Esophagus squamous epithelium (tissue), 5 donors: Measurements from ENCODE around the gene FFAR3. TPM values are rescaled to one million over a fixed set of nuclear protein-coding genes. Genes with fewer than 3 reads are reported as not detected.

ENCODE experiments used
- DNase-seq: peaks from one replicate; lab custom pipeline; 2025; lab: John Stamatoyannopoulos, UW
- H3K27ac ChIP-seq, 4 donors: fragments of 200-600 bp; sonication (generic); one replicate each; pipeline ENCODE4 v1.5.1; 2016 to 2019; ENCODE audit warnings: mild to moderate bottlenecking in 1 of 4
- H3K27me3 ChIP-seq, 4 donors: fragments of 200-600 bp; sonication (generic); 1 replicate in 3 of 4; 2 replicates in 1 of 4; pipeline versions ENCODE4 v1.5.1 to v1.6.0; 2017 to 2021; ENCODE audit warnings: antibody characterized with exemption in 1 of 4
- H3K36me3 ChIP-seq, 3 donors: fragments of 200-600 bp; sonication (generic); one replicate each; pipeline ENCODE4 v1.5.1; 2016 to 2019
- H3K4me1 ChIP-seq, 3 donors: fragments of 200-600 bp; sonication (generic); one replicate each; pipeline ENCODE4 v1.5.1; 2017 to 2019
- H3K4me3 ChIP-seq, 4 donors: fragments of 200-600 bp; sonication (generic); 1 replicate in 3 of 4; 2 replicates in 1 of 4; pipeline ENCODE4 v1.5.1; 2016 to 2019; ENCODE audit warnings: mild to moderate bottlenecking in 2 of 4, moderate library complexity in 1 of 4
- H3K9me3 ChIP-seq, 3 donors: fragments of 200-600 bp; sonication (generic); one replicate each; pipeline ENCODE4 v1.5.1; 2016 to 2019
- CTCF ChIP-seq, 6 experiments: fragments of 450-650 bp in 4 of 6; fragments of 200-600 bp in 2 of 6; sonication (generic) in 2 of 6; IDR thresholded peaks; one replicate each; pipeline ENCODE4 v1.5.1; 2016 to 2019; ENCODE audit warnings: antibody characterized with exemption in 6 of 6, mild to moderate bottlenecking in 4 of 6, moderate library complexity in 4 of 6
- POLR2A ChIP-seq, 4 donors: fragments of 450-650 bp; IDR thresholded peaks; one replicate each; pipeline ENCODE4 v1.6.1; 2017; ENCODE audit warnings: antibody characterized with exemption in 4 of 4, mild to moderate bottlenecking in 4 of 4, moderate library complexity in 3 of 4
- WGBS, 2 donors: methylation state at CpG; one replicate each; pipeline ENCODE4 v1.1.5; 2018; 5-methylcytosine and 5-hydroxymethylcytosine counted together
- intact Hi-C: fragments of 100-400 bp; cut with DNase I; formaldehyde crosslinking; loops from one replicate; pipeline ENCODE4 v1.15.0; 2022
- total RNA-seq, 4 donors: library from RNA; depleted of rRNA; stranded (reverse); fragments of >200 nt; gene quantifications; one replicate each; pipeline ENCODE4 v1.1.0, GENCODE V29; 2016
- donor health status: DM: yes; HTN: yes; CAD: no.

Gene FFAR3
- total RNA-seq, 4 donors from 2014 or later, result not detected

DNA sequence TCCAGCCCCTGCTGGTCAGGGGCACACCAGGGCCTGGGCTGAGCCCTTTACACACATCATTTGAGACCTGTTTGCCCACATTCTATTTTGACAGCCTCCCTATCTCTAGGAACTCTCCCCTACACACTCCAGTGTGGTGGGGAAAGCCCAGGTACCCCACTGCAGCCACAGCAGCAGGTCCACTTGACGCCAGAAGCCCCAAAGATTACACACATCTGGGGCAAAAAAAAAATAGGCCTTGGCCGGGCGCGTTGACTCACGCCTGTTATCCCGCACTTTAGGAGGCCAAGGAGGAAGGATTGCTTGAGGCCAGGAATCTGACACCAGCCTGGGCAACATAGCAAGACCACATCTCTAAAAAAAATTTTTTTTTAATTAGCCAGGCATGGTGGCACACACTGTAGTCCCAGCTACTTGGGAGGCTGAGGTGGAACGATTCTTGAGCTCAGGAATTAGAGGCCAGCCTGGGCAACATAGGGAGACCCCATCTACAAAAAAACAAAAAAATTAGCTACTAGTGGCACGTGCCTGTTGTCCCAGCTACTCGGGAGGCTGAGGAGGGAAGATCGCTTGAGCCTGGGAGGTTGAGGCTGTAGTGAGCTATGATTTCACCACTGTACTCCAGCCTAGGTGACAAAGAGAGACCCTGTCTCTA, 47.3 kb upstream of the FFAR3 start:
- no peak for DNase-seq
- H3K27ac ChIP-seq, result no peak overlapping the region
- WGBS, 2 donors, result 79 to 84% methylated on average over 10 of the region's 10 CpGs
- intact Hi-C loops, result no loop called here
- no peak overlapping the region for H3K4me3 ChIP-seq
- TF ChIP-seq CTCF (IDR thresholded peaks at IDR 0.05), result no peak
- TF ChIP-seq POLR2A (IDR thresholded peaks at IDR 0.05), result no peak
- H3K9me3 ChIP-seq, result no peaks in the 10 kb centered on the region
- H3K36me3 ChIP-seq, result no peaks in the 10 kb centered on the region
- peaks cover 0 to 47% (median 0%) of the 10 kb centered on the region in 4 donors for H3K27me3 ChIP-seq
- no peaks in the 10 kb centered on the region for H3K4me1 ChIP-seq

- Histone ChIP-seq H3K9me3 (no peaks in the 10 kb centered on the region), H3K27ac (no peak overlapping the region), H3K27me3 (peaks cover 0 to 47% (median 0%) of the 10 kb centered on the region in 4 donors), H3K4me3 (no peak overlapping the region), H3K36me3 (no peaks in the 10 kb centered on the region), H3K4me1 (no peaks in the 10 kb centered on the region)
- DNase-seq, result no peak
- intact Hi-C loops, result no loop called here
- 81 to 87% methylated on average over 7 to 11 of the region's 21 CpGs for WGBS, 2 donors
- TF ChIP-seq CTCF (IDR thresholded peaks at IDR 0.05), result no peak
- no peak for TF ChIP-seq POLR2A (IDR thresholded peaks at IDR 0.05)
Observed at GRCh38 chr19:35311901-35312665, 46.2 kb upstream of the FFAR3 start.

- peaks cover 0 to 3% (median 0%) of the 10 kb centered on the region in 3 donors for H3K4me1 ChIP-seq
- no peak for TF ChIP-seq CTCF (IDR thresholded peaks at IDR 0.05)
- no peak for TF ChIP-seq POLR2A (IDR thresholded peaks at IDR 0.05)
- 44 to 46% methylated on average over 6 of the region's 7 CpGs for WGBS, 2 donors
- no peaks in the 10 kb centered on the region for H3K9me3 ChIP-seq
- intact Hi-C loops, result no loop called here
- H3K36me3 ChIP-seq, result no peaks in the 10 kb centered on the region
- no peak for DNase-seq
- peaks cover 0 to 41% (median 0%) of the 10 kb centered on the region in 4 donors for H3K27me3 ChIP-seq
- H3K4me3 ChIP-seq, result no peak overlapping the region
- H3K27ac ChIP-seq, result no peak overlapping the region
Observed at GRCh38 chr19:35313587-35313986, 44.7 kb upstream of the FFAR3 start.

DNA sequence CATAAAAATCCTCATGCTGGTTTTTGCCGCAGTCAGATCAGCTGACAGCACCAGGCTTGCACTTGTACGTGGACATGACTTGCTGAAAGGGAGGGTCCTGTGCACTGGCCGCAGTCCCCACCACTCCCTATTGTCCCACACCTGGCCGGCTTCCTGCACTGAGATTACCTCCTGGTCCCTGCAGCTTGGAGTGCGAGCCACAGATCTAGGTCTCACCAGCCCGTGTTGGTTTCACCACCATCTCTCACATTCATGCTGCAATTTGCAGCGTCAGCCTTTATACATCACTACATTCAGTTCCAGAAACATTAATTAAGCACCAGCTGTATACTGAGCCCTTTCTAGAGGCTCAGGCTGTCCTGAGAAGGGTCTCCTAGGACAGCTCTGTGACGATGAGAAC, 44.2 kb upstream of the FFAR3 start:
- Histone ChIP-seq H3K27ac (no peak overlapping the region), H3K36me3 (no peaks in the 10 kb centered on the region), H3K9me3 (no peaks in the 10 kb centered on the region), H3K27me3 (peaks cover 0 to 41% (median 0%) of the 10 kb centered on the region in 4 donors), H3K4me3 (no peak overlapping the region), H3K4me1 (peaks cover 0 to 7% (median 0%) of the 10 kb centered on the region in 3 donors)
- TF ChIP-seq CTCF (IDR thresholded peaks at IDR 0.05), result no peak
- TF ChIP-seq POLR2A (IDR thresholded peaks at IDR 0.05), result no peak
- no peak for DNase-seq
- intact Hi-C loops, result no loop called here
- 66 to 90% methylated on average over 5 to 7 of the region's 8 CpGs for WGBS, 2 donors

DNA sequence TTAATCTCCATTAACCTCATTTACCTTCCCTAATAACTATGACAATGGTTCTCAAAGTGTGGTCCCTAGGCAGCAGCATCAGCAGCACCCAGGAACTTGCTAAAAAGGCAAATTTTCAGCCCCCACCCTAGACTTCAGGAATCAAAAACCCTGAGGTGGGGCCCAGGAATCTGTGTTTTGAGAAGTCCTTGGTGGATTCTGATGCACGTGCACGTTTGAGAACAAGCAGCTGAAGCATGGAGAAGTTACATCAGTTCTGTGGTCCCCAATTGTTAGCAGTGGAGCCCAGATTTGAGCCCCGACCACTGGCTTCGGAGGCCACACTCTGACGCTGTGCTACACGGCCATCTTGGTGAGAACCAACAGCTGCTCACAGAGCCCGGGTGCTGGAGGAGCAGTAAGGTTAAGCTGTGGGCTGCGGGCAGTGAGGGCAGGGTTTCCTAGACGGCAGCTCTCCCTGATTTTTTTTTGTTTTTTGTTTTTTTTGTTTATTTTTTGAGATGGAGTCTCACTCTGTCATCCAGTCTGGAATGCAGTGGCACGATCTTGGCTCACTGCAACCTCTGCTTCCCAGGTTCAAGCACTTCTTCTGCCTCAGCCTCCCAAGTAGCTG, 43.3 kb upstream of the FFAR3 start:
- Histone ChIP-seq H3K4me1 (peaks cover 0 to 14% (median 5%) of the 10 kb centered on the region in 3 donors), H3K9me3 (no peaks in the 10 kb centered on the region), H3K27ac (no peak overlapping the region), H3K36me3 (no peaks in the 10 kb centered on the region), H3K27me3 (peaks cover 0 to 34% (median 0%) of the 10 kb centered on the region in 4 donors), H3K4me3 (no peak overlapping the region)
- WGBS, 2 donors, result 63 to 66% methylated on average over 8 of the region's 10 CpGs
- TF ChIP-seq CTCF (IDR thresholded peaks at IDR 0.05) (no peak), POLR2A (IDR thresholded peaks at IDR 0.05) (no peak)
- no peak for DNase-seq
- intact Hi-C loops, result no loop called here
